ENCODE measurements around the gene AQP7.
"Not testable (repeated sequence)": the region's sequence is repeated elsewhere in the genome, so short reads cannot be mapped to it uniquely, and the experiment has no call there.

The AQP7 gene

GRCh38 chr9:33374634-33375237, 27.6 kb downstream of the AQP7 start:
- peak; percentile 38 to 58 (median 56) for DNase-seq (ENCODE audit: low read depth in 3 of 3)

DNA sequence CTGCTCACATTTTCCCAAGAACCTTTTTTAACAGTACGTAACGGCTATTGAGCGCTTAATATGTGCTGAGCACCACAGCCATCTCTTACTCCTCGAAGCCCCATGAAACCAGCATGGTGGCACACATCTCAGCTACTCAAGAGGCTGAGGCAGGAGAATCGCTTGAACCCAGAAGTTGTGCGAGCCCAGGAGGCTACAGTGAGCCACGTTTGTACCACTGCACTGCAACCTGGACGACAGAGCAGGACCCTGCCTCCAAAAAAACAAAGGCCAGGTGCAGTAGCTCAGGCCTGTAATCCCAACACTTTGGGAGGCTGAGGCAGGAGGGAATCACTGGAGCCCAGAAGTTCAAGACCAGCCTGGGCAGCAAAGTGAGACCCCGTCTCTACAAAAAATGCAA, 28.2 kb downstream of the AQP7 start:
- DNase-seq (ENCODE audit: low read depth in 3 of 3) = no peak

DNA sequence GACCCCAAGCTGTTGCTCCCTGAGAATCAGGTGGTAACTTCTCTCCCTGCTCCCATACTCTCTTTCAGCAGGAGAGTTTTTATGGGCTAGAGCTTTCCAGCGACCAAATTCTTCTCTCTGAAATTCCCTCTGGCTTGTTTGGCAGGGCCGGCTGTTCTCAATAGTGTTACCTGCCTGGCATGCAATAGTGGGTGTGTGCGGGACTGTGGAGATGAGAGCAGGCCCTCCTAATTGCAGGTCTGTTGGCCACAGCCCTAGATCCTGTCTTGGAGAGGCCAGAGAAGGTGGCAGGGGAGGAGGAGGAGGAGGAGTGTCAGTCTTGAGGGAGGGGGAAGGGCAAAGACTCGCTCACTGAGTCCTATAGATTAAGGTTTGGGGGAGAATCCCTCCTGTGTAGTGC, 29.5 kb downstream of the AQP7 start:
- no peak for DNase-seq (ENCODE audit: low read depth in 3 of 3)

GRCh38 chr9:33366979-33367480, 35.3 kb downstream of the AQP7 start:
- no peak for DNase-seq (ENCODE audit: low read depth in 3 of 3)

GRCh38 chr9:33364814-33365213, 37.6 kb downstream of the AQP7 start:
- not testable (repeated sequence) for DNase-seq (ENCODE audit: low read depth in 3 of 3)

GRCh38 chr9:33364127-33364526, 38.2 kb downstream of the AQP7 start:
- DNase-seq (ENCODE audit: low read depth in 3 of 3) = no peak

- not testable (repeated sequence) for DNase-seq (ENCODE audit: low read depth in 3 of 3)
Measured at GRCh38 chr9:33358641-33359040, 43.7 kb downstream of the AQP7 start.

- DNase-seq (ENCODE audit: low read depth in 3 of 3) = no peak
Measured at GRCh38 chr9:33355933-33356332, 46.4 kb downstream of the AQP7 start.

GRCh38 chr9:33354651-33355211, 47.6 kb downstream of the AQP7 start:
- DNase-seq (ENCODE audit: low read depth in 3 of 3) = no peak

- no peak for DNase-seq (ENCODE audit: low read depth in 3 of 3)
Measured at GRCh38 chr9:33351547-33351946, 50.8 kb downstream of the AQP7 start.

DNA sequence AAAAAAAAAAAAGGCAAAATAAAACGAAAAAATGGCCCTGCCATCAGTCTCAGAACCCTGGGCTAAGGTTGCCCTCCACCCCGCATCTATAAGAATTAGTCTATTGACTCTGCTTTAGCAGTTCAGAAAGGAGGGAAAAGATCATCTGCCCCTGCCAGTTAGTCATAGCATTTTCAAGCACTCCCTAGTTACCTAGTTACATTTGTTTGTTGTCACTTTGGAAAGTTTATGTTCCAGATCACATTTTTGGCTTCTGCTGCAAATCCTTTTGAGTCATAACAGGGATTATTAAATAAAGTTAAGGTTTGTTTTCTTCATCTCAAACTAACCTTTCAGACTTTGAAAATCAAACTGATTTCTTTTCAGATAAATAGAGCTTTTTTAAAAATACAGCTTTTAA, 52.1 kb downstream of the AQP7 start:
- DNase-seq (ENCODE audit: low read depth in 3 of 3) = no peak

DNA sequence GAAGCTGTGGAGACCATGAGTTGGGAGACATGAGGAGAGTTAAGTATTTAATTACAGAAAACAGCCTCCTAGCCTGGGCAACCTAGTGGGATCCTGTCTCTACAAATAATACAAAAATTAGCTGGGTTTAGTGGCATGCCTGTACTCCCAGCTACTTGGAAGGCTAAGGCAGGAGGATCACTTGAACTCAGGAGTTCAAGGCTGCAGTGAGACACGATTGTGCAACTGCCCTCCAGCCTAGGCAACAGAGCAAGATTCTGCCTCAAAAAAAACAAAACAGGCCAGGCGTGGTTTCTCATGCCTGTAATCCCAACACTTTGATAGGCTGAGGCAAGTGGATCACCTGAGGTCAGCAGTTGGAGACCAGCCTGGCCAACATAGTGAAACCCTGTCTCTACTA, 52.6 kb downstream of the AQP7 start:
- DNase-seq (ENCODE audit: low read depth in 3 of 3) = no peak

- DNase-seq (ENCODE audit: low read depth in 3 of 3) = no peak
Measured at GRCh38 chr9:33348998-33349397, 53.4 kb downstream of the AQP7 start.

DNA sequence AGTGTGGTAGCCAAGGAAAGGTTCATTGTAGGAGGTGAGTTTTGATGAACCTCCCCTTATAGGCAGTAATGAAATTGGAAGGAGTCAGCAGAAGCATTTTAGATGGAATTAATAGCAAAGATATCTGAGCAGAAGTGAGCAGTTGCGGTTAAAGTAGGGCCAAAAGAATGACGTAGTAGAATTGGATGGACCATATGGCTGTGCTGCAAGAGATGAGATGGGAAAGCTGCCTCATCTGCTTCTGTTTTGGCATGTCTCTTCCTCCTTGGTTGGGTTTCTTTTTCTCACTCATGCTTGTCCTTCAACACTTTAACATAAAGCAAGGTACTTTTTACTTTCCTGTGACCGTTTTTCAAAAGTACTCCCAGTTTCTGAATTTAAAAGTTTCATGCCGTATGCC, 55.8 kb downstream of the AQP7 start:
- no peak for DNase-seq (ENCODE audit: low read depth in 3 of 3)

DNA sequence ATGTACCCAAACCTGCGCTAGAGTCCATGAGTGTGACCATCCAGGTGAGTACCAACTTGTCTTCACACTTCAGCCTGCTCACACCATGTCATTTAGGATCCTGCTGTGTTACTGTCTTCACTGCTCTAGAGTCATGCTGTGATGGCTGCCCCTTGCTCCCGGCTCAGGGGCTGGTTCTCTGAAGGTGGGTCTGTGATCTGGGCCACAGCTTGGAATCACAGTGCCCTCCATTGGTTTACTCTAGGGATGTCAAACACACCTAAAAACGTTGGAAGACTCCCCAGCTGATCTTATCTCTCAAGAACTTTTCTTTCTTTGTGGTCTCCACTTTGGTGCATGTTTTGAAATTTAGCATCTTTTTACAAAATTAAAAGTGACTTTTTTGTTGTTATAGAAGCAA, 58.2 kb downstream of the AQP7 start:
- no peak for DNase-seq (ENCODE audit: low read depth in 3 of 3)

DNA sequence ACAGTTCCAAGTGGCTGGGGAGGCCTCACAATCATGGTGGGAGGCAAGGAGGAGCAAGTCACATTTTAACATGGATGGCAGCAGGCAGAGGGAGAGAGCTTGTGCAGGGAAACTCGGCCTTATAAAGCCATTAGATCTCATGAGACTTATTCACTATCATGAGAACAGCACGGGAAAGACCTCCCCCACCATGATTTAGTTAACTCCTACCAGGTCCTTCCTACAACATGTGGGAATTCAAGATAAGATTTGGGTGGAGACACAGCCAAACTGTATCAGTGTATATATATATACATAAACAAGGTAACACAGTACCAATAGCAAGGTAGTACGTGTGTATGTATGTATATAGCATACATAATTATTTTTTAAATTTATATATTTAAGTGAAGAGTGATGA, 61.2 kb downstream of the AQP7 start:
- DNase-seq (ENCODE audit: low read depth in 3 of 3) = no peak

DNA sequence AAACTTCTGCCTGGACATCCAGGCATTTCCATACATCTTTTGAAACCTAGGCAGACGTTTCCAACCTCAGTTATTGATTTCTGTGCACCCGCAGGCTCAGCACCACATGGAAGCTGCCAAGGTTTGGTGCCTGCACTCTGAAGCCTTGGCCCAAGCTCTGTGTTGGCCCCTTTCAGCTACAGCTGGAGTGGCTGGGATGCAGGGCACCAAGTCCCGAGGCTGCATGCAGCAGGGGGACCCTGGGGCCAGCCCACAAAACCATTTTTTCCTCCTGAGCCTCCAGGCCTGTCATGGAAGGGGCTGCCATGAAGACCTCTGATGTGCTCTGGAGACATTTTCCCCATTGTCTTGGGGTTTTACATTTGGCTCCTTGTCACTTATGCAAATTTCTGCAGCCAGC, 62.2 kb downstream of the AQP7 start:
- DNase-seq (ENCODE audit: low read depth in 3 of 3) = no peak
